Measurements from ENCODE around the gene TOP1. TPM values are rescaled to one million over a fixed set of nuclear protein-coding genes. Genes with fewer than 3 reads are reported as not detected.

TOP1 gene
- total and polyA plus RNA-seq, 2 of the 4 experiments (the other 2 are of a cell fraction): 14.0 to 21.5 TPM

- peak; percentile 73 for ATAC-seq (ENCODE audit: low read depth)
- ChIA-PET CTCF (interaction anchor here (0.5 to 4.5 kb wide), 3 partner anchors 17 to 89 kb away, joined by 4 to 26 read pairs (median 4); no protein-coding TSS in a partner anchor), POLR2A (ENCODE audit: unreplicated experiment) (no interaction called here)
- Histone ChIP-seq H2BK20ac (ENCODE audit: low read depth, low read length) (no peak overlapping the region), H4K91ac (ENCODE audit: insufficient read depth, low read depth, low read length) (no peak overlapping the region), H2AK9ac (replicated peaks; ENCODE audit: low read depth, low read length, poor library complexity) (no peak overlapping the region), H3K27me3 (ENCODE audit: control insufficient read depth, insufficient read depth, low read length) (no peaks in the 10 kb centered on the region), H3K4ac (ENCODE audit: low read depth, low read length) (no peak overlapping the region), H3K4me2 (ENCODE audit: low read depth, low read length) (no peak overlapping the region), H4K20me1 (ENCODE audit: insufficient read depth, low read length) (peaks cover 18% of the 10 kb centered on the region; the same call in 1 of the 2 replicates), H2AK5ac (ENCODE audit: low read depth, low read length) (no peak overlapping the region), H3K79me1 (ENCODE audit: low read depth in 1 of 2, low read length in 2 of 2) (peaks cover 38 to 46% of the 10 kb centered on the region in 2 experiments), H3K23ac (ENCODE audit: low read depth, low read length) (no peak overlapping the region), H4K5ac (ENCODE audit: low read depth, low read length) (no peak overlapping the region), H3K4me3 (ENCODE audit: insufficient read depth, low read depth, low read length) (no peak overlapping the region), H2AFZ (replicated peaks; ENCODE audit: low read length, poor library complexity) (no peak overlapping the region), H3K18ac (ENCODE audit: low read depth, low read length) (no peak overlapping the region), H3K27ac (ENCODE audit: insufficient read depth, low read length) (no peak overlapping the region; the same call in 1 of the 2 replicates), H3K56ac (ENCODE audit: extremely low read depth, insufficient read depth, low read length) (no peak overlapping the region), H2BK120ac (ENCODE audit: low read depth, low read length) (no peak overlapping the region), H2BK15ac (ENCODE audit: low read depth, low read length) (no peak overlapping the region), H4K8ac (ENCODE audit: low read depth in 2 of 2, low read length in 2 of 2) (no peak overlapping the region), H3K36me3 (ENCODE audit: control insufficient read depth, insufficient read depth, low read length) (peaks cover 36% of the 10 kb centered on the region), H3K9me3 (ENCODE audit: control insufficient read depth, insufficient read depth, low read length) (no peaks in the 10 kb centered on the region), H3K4me1 (ENCODE audit: control insufficient read depth, insufficient read depth, low read length) (peaks cover 6% of the 10 kb centered on the region), H2BK5ac (ENCODE audit: low read depth, low read length, poor library complexity, severe bottlenecking) (no peak overlapping the region), H3K14ac (replicated peaks; ENCODE audit: low read depth, low read length) (no peak overlapping the region), H3K9me1 (ENCODE audit: insufficient read depth, low read length) (peaks cover 3% of the 10 kb centered on the region; the same call in 1 of the 2 replicates), H3K9ac (ENCODE audit: low read depth, low read length) (no peak overlapping the region)
- in situ Hi-C loops (cut with MboI; ENCODE audit: low sequenced_read_pairs): no loop called here
- intact Hi-C loops (cut with micrococcal nuclease): no loop called here
- TF ChIP-seq CEBPB (IDR thresholded peaks at IDR 0.05; ENCODE audit: low read depth, low read length) (no peak), NFE2L2 (IDR thresholded peaks at IDR 0.05; ENCODE audit: low read depth, low read length) (no peak), BHLHE40 (IDR thresholded peaks at IDR 0.05; ENCODE audit: low read depth, low read length) (no peak), MAFK (IDR thresholded peaks at IDR 0.05; ENCODE audit: low read depth, low read length) (peak; percentile 79)
- DNase-seq: peak; percentile 82
- no TSS peak for BruUV-seq (replicated peaks)
- dilution Hi-C loops (cut with HindIII; ENCODE audit: low sequenced_read_pairs, unreplicated experiment): no loop called here
These were observed 52.7 kb downstream of the TOP1 start for GRCh38 chr20:41081276-41081814.
